ENCODE results near the gene TRIM8. TPM values are rescaled to one million over a fixed set of nuclear protein-coding genes. Genes with fewer than 3 reads are reported as not detected.
"Not testable (repeated sequence)": the region's sequence is repeated elsewhere in the genome, so short reads cannot be mapped to it uniquely, and the experiment has no call there.

The TRIM8 gene
- total RNA-seq, 1 experiment from 2014 or later, result 36.3 TPM

DNA sequence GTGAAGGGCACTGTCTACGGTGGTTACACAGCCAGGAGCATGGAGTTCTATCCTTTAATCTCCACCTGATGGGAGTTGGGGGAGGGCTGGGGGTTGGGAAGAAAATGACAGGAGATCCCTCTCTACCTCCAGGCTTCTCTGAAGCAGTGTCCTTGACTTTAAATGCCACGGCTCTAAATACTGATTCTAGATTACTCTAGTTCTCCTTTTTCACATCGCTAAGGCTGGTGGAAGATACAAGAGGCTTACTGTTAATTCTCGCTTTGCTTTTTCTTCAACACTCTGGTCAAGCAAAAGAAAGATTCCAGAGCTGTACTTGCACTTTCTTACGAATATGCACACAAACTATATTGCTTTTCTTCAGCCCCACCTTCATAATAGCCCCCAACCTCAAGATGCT, 39.5 kb downstream of the TRIM8 start:
- Mint-ChIP-seq H3K4me3 (no peak overlapping the region), H3K4me1 (peaks cover 13% of the 10 kb centered on the region), H3K27ac (no peak overlapping the region), H3K27me3 (ENCODE audit: low read depth) (no peaks in the 10 kb centered on the region), H3K9me3 (no peaks in the 10 kb centered on the region), H3K36me3 (peaks cover 31% of the 10 kb centered on the region)
- ATAC-seq (no peak), DNase-seq (ENCODE audit: low spot score) (no peak)
- ChIA-PET POLR2A (no interaction called here), CTCF (interaction anchor here (1.4 kb wide), 1 partner anchor 14 kb away, joined by 3 read pairs; no protein-coding TSS in a partner anchor)
- TF ChIP-seq NFYB (CRISPR knock-in tag; conservative IDR thresholded peaks at IDR 0.05; ENCODE audit: low read depth), result no peak
- TF ChIP-seq TEAD4 (CRISPR knock-in tag; IDR thresholded peaks at IDR 0.05), result no peak
- TF ChIP-seq EMX1 (CRISPR knock-in tag; IDR thresholded peaks at IDR 0.05), result no peak
- TF ChIP-seq, protein P1, sequence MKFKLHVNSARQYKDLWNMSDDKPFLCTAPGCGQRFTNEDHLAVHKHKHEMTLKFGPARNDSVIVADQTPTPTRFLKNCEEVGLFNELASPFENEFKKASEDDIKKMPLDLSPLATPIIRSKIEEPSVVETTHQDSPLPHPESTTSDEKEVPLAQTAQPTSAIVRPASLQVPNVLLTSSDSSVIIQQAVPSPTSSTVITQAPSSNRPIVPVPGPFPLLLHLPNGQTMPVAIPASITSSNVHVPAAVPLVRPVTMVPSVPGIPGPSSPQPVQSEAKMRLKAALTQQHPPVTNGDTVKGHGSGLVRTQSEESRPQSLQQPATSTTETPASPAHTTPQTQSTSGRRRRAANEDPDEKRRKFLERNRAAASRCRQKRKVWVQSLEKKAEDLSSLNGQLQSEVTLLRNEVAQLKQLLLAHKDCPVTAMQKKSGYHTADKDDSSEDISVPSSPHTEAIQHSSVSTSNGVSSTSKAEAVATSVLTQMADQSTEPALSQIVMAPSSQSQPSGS (CRISPR knock-in tag; IDR thresholded peaks at IDR 0.05; ENCODE audit: borderline replicate concordance, low read depth), result no peak
- TF ChIP-seq, protein P2, sequence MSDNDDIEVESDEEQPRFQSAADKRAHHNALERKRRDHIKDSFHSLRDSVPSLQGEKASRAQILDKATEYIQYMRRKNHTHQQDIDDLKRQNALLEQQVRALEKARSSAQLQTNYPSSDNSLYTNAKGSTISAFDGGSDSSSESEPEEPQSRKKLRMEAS (CRISPR knock-in tag; IDR thresholded peaks at IDR 0.05), result no peak
- TF ChIP-seq NFATC4 (CRISPR knock-in tag; IDR thresholded peaks at IDR 0.05), result no peak
- TF ChIP-seq ZNF232 (CRISPR knock-in tag; IDR thresholded peaks at IDR 0.05), result no peak
- TF ChIP-seq SMAD4 (CRISPR knock-in tag; IDR thresholded peaks at IDR 0.05), result no peak
- no peak for TF ChIP-seq GRHL2 (CRISPR knock-in tag; IDR thresholded peaks at IDR 0.05; ENCODE audit: insufficient replicate concordance, severe bottlenecking)

DNA sequence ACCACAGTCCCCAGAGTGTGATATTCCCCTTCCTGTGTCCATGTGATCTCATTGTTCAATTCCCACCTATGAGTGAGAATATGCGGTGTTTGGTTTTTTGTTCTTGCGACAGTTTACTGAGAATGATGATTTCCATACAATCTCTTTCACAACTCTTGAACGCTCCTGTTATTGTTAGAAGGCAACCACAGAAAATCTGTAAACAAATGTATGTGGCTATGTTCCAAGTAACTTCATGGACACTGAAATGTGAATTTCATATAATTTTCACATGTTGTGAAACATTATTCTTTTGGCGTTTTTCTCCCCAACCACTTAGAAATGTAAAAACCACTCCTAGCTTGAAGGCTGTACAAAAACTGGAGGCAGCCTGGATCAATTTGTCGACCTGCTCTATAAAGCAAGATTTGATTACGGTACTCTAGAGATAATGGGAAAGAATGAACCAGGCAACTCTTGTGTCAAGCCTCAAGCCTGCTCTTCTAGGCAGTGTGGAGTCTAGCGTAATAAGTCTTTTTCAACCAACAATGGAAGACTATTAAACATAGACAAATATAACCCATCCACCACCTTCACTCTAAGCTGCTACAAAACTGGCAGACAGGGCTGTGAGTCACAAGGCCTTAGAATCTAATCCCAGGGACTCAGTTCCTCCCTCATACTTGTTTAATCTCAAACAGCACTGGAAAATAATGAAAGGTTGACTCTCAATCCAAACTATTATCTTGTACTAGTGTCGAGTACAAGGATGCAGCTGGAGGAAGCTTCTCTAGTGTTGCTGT, 47.2 kb downstream of the TRIM8 start:
- Mint-ChIP-seq H3K9me3 (no peaks in the 10 kb centered on the region), H3K27me3 (ENCODE audit: low read depth) (no peaks in the 10 kb centered on the region), H3K4me3 (no peak overlapping the region), H3K36me3 (peaks cover 11% of the 10 kb centered on the region), H3K4me1 (no peaks in the 10 kb centered on the region), H3K27ac (peak overlapping the region; percentile 73; the same call in 1 of the 2 replicates)
- no peak for TF ChIP-seq NFYB (CRISPR knock-in tag; conservative IDR thresholded peaks at IDR 0.05; ENCODE audit: low read depth)
- TF ChIP-seq CDX4 (CRISPR knock-in tag; IDR thresholded peaks at IDR 0.05; ENCODE audit: borderline replicate concordance), result no peak
- TF ChIP-seq TP53 (CRISPR knock-in tag; IDR thresholded peaks at IDR 0.05), result no peak
- TF ChIP-seq, protein P3, sequence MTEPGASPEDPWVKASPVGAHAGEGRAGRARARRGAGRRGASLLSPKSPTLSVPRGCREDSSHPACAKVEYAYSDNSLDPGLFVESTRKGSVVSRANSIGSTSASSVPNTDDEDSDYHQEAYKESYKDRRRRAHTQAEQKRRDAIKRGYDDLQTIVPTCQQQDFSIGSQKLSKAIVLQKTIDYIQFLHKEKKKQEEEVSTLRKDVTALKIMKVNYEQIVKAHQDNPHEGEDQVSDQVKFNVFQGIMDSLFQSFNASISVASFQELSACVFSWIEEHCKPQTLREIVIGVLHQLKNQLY (CRISPR knock-in tag; IDR thresholded peaks at IDR 0.05), result no peak
- ATAC-seq (no peak), DNase-seq (ENCODE audit: low spot score) (no peak)
- POLR2A ChIA-PET, result no interaction called here
- CTCF ChIA-PET, result no interaction called here

DNA sequence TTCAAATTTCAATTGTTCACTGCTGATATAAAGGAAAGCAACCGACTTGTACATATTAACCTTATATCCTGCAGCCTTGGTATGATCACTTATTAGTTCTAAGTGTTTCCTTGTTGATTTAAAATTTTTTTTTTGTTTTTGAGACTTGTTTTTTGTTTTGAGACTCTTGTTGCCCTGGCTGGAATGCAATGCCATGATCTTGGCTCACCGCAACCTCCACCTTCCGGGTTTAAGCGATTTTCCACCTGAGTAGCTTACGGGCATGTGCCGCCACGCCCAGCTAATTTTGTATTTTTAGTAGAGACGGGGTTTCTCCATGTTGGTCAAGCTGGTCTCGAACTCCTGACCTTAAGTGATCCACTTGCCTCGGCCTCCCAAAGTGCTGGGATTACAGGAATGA, 51.1 kb downstream of the TRIM8 start:
- H3K27ac Mint-ChIP-seq, H3K4me3 Mint-ChIP-seq: not testable (repeated sequence)

GRCh38 chr10:102696736-102697135, 52.5 kb downstream of the TRIM8 start:
- Mint-ChIP-seq H3K27ac (no peak overlapping the region), H3K9me3 (no peaks in the 10 kb centered on the region), H3K36me3 (peaks cover 36% of the 10 kb centered on the region), H3K4me1 (0 out of 2 replicates have a peak, but pooled peaks cover 4% of the 10 kb centered on the region), H3K4me3 (no peak overlapping the region), H3K27me3 (ENCODE audit: low read depth) (no peaks in the 10 kb centered on the region)
- no peak for DNase-seq (ENCODE audit: low spot score)
- no peak for ATAC-seq
- CTCF ChIA-PET, result interaction anchor here (1.1 to 1.9 kb wide), 2 partner anchors 18 to 193 kb away, joined by 4 to 9 read pairs; partner anchors contain the start of gene SUFU
- POLR2A ChIA-PET, result no interaction called here
- TF ChIP-seq MYBL2 (CRISPR knock-in tag; IDR thresholded peaks at IDR 0.05) (no peak), ZNF232 (CRISPR knock-in tag; IDR thresholded peaks at IDR 0.05) (no peak), FOXP1 (CRISPR knock-in tag; IDR thresholded peaks at IDR 0.05; ENCODE audit: borderline replicate concordance) (no peak), E2F4 (CRISPR knock-in tag; IDR thresholded peaks at IDR 0.05; ENCODE audit: borderline replicate concordance, low read depth) (no peak), FOXK1 (CRISPR knock-in tag; IDR thresholded peaks at IDR 0.05) (no peak), SOX15 (CRISPR knock-in tag; IDR thresholded peaks at IDR 0.05) (no peak)
- TF ChIP-seq, protein P4, sequence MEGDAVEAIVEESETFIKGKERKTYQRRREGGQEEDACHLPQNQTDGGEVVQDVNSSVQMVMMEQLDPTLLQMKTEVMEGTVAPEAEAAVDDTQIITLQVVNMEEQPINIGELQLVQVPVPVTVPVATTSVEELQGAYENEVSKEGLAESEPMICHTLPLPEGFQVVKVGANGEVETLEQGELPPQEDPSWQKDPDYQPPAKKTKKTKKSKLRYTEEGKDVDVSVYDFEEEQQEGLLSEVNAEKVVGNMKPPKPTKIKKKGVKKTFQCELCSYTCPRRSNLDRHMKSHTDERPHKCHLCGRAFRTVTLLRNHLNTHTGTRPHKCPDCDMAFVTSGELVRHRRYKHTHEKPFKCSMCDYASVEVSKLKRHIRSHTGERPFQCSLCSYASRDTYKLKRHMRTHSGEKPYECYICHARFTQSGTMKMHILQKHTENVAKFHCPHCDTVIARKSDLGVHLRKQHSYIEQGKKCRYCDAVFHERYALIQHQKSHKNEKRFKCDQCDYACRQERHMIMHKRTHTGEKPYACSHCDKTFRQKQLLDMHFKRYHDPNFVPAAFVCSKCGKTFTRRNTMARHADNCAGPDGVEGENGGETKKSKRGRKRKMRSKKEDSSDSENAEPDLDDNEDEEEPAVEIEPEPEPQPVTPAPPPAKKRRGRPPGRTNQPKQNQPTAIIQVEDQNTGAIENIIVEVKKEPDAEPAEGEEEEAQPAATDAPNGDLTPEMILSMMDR (IDR thresholded peaks at IDR 0.05), result no peak
- TF ChIP-seq, protein P5, sequence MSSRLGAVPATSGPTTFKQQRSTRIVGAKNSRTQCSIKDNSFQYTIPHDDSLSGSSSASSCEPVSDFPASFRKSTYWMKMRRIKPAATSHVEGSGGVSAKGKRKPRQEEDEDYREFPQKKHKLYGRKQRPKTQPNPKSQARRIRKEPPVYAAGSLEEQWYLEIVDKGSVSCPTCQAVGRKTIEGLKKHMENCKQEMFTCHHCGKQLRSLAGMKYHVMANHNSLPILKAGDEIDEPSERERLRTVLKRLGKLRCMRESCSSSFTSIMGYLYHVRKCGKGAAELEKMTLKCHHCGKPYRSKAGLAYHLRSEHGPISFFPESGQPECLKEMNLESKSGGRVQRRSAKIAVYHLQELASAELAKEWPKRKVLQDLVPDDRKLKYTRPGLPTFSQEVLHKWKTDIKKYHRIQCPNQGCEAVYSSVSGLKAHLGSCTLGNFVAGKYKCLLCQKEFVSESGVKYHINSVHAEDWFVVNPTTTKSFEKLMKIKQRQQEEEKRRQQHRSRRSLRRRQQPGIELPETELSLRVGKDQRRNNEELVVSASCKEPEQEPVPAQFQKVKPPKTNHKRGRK (CRISPR knock-in tag; IDR thresholded peaks at IDR 0.05; ENCODE audit: borderline replicate concordance), result no peak

More for the DNA sequence above, 51.1 kb downstream of the TRIM8 start:
- POLR2A ChIA-PET; H3K4me1 Mint-ChIP-seq; ATAC-seq; H3K9me3 Mint-ChIP-seq; DNase-seq (ENCODE audit: low spot score); H3K27me3 Mint-ChIP-seq (ENCODE audit: low read depth): not testable (repeated sequence)
- CTCF ChIA-PET, result interaction anchor here (1.1 kb wide), 2 partner anchors 20 to 51 kb away, joined by 3 read pairs; no protein-coding TSS in a partner anchor
- peaks cover 36% of the 10 kb centered on the region for H3K36me3 Mint-ChIP-seq

Data from WTC11 (cell line).